HG03520 (cell line): ENCODE results near the gene IPO5.

Experiments
- ATAC-seq: cut with Tn5 transposase; IDR thresholded peaks from one replicate; pipeline ENCODE4 v1.9.1; 2021; ENCODE audit warnings: mild to moderate bottlenecking, moderate library complexity; ENCODE audit not compliant: unreplicated experiment

The IPO5 gene

DNA sequence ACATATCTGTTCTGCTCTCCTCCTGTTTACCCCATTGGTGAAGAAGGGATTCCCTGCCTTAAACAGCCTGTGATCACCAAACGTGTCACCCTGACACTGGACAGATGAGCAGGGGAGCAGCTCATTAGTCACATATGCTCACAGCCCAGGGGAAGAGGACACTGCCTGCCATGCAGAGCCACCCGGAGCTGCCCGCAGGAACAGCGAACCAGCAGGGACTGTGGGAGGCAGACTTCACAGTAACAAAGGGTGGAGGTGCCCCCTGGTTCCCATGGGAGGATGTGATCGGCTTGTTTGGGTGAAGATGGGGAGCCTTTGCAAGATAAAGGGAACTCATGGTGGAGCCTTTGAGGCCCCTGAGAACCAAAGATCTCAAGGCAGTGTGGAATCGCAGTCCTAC lies 100.8 kb downstream of the IPO5 start:
- ATAC-seq = no peak

DNA sequence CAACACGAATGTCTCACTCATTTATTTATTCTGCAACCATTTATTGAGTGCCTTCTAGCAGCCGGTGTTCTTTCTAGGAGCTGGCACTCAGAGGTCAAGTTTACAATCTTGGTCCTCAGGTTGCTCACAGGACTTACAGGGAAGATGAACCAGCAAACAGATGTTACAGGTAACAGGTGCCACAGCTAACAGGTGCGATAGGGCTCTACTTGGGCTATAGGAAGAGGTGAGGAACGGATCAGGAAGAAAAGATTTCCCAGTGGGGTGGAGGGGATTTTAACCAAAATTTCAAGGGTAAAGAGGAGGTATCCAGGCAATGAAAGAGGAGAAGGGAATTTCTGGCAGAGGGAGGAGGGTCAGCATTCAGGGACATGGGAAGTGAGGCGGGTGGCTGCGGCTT lies 102.1 kb downstream of the IPO5 start:
- ATAC-seq = no peak

DNA sequence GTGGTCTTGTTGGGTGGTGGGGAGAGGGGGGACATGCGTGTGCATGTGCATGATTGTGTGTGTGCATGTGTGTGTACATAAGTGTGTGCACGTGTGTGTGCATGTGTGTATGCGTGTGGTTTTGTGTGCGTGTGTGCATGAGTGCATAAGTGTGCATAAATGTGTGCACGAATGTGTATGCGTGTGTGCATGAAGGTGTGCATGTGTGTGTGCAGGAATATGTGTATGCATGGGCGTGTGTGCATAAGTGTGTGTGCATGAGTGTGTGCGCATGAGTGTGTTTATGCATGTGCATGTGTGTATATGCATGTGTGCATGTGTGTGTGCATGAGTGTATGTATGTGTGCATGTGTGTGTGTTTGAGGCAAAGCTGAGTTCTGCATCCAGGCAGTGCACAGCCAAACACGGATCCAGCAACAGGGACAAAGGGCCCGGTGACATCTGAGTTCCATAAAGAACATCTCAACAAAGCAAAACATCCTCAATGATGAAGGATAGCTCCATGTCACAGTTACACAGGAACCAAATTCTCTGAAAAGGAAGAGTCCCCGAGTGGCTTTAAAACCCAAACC lies 103.5 kb downstream of the IPO5 start:
- ATAC-seq = no peak

DNA sequence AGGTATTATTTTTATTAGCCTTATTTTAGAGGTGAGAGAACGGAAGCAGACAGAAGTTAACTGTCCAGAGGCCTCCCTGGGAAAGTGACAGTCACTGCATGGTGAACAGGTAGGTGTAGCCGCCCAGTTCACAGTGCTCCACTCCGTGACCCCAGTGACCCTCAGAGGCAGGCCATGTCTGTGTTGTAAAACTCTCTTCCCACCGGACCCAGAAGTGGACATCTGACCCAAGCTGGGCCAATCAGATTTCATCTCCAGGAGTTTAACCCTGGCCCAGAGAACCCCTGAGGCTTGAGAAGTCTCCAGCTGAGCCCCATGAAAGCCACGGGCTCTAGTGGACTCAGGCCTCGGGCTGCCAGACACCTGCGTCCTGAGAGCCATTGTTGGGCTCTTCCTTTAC lies 105.8 kb downstream of the IPO5 start:
- ATAC-seq = no peak

DNA sequence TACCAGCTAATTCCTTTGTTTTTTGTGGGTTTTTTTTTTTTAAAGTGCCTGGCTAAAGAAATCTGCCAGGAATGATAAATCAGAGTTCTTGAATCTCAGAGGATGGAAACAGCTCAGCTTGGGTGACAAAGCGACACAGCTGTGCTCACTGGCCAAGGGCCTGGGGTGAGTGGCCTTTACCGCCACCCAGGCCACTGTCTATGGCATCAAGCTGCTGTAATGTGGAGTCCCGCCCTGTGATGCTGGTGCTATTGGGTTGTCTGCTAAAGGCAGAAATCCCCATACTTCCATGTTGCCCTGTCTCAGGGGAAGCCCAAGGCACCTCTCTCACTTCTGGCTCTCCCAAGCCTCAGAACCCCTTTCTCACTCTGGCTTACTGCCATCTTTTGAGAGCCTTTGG lies 106.8 kb downstream of the IPO5 start:
- ATAC-seq = no peak

DNA sequence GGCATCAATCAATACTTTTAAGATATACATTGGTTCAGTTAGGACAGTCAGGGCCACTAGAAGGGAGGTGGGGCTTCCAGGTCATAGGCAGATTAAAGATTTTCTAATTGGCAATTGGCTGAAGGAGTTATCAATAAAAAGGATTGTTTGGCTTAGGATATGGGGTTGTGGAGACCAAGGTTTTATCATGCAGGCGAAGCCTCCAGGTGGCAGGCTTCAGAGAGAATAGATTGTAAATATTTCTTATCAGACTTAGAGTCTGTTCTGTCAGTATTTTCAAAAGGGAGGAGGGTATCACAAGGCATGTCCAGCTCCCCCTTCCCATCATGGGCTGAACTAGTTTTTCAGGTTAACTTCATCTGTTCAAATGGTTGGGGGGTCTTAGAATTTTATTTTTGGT lies 112.0 kb downstream of the IPO5 start:
- ATAC-seq = no peak

DNA sequence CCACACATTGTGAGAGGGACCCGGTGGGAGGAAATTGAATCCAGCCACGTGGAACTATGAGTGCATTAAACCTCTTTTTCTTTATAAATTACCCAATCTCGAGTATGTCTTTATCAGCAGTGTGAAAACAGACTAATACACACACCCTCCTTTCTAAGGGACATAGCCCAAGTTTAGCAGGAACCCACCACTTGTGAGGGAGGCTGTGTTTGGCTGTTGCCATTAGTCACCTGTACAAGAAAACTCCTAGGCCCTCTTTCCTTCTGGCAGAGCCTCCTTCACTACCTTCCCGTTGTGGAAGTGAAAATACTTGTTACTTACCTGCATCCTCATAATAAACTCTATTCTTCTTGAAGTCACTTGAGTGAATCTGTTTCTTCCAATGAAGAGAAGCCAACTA lies 113.2 kb downstream of the IPO5 start:
- ATAC-seq = no peak

DNA sequence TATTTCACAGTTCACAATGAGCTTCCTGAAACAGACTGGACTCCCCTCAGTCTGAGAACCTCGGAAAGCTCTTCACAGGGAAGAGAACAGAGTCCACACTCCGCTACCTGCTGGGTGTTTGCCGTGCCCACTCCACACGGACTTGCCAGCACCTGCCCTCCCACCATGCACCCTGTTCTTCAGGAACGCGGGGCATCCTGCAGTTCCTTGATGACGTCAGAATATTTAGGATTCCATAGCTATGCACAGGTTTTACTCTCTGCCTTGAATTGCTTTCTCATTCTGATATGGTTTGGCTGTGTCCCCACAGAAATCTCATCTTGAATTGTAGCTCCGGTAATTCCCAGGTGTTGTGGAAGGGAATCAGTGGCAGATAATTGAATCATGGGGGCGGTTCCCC lies 115.0 kb downstream of the IPO5 start:
- no peak for ATAC-seq

DNA sequence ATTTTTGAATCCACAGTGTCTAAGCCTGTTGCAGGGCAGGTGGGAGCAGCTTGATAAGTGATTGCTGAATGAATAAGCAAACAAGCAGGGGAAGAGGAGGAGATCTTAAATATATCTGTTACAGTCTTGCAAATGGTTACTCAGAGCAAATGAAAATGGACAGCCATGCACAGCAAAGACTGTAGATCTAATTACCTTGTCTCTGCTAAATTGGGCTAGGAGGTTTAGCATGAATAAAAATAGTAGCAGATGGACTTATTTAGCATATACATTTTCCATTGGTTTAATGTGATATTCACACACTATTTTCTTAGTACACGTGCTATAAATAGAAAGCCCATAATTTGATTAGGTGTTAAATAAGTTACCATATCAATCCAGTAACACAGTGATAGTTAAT lies 116.5 kb downstream of the IPO5 start:
- no peak for ATAC-seq

DNA sequence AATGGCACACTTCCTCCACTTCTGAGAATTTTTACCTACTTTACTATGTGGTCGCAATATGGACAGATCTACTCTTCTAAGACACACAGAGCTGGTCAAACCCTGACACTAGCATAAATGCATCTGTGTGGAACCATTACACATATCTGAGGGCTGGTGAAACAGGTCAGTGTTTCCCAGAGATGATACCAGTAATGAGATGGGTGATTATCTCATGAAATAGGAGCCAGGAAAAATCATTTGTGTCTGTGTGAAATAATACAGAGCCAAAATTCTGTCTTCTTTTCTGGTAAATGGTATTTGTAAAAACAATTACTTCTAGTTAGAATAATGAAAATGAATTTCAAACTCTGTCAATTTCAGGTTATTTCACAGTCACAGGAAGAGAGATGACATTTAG lies 117.8 kb downstream of the IPO5 start:
- ATAC-seq = no peak

DNA sequence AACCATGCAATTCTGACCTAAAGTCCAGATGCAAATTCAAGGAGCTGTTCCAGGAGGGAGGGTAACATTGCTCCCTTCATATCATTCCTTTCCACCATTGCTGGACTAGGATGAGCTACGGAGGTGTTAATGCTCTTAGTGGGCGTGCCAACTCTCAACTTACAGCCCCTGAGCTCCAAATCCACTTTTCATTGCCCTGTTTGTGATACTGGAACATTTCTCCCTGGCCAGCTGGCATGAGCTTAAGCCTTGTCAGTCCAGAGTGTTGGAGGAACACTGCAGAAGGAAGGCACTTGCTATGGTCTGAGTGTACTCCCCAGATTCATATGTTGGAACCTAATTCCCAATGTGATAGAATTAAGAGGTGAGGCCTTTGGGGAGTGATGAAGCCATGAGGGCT lies 119.0 kb downstream of the IPO5 start:
- ATAC-seq = no peak
